Measurements from ENCODE around the gene HSF2BP.

HSF2BP gene

GRCh38 chr21:43604505-43605204 is 54.6 kb downstream of the HSF2BP start:
- DNase-seq: no peak
- Histone ChIP-seq H3K27me3 (no peaks in the 10 kb centered on the region), H3K4me3 (ENCODE audit: low read depth, low read length) (no peak overlapping the region), H3K4me1 (peaks cover 13% of the 10 kb centered on the region; the same call in 1 of the 2 replicates), H3K9me3 (no peaks in the 10 kb centered on the region), H3K36me3 (no peaks in the 10 kb centered on the region)
- TF ChIP-seq CTCF (IDR thresholded peaks at IDR 0.05; ENCODE audit: low read depth, low read length): no peak

- TF ChIP-seq CTCF (IDR thresholded peaks at IDR 0.05; ENCODE audit: low read depth, low read length): no peak
- Histone ChIP-seq H3K36me3 (no peaks in the 10 kb centered on the region), H3K27me3 (no peaks in the 10 kb centered on the region), H3K4me1 (peaks cover 10% of the 10 kb centered on the region; the same call in 1 of the 2 replicates), H3K4me3 (ENCODE audit: low read depth, low read length) (no peak overlapping the region), H3K9me3 (no peaks in the 10 kb centered on the region)
- DNase-seq: peak; percentile 30
These were observed 55.4 kb downstream of the HSF2BP start for GRCh38 chr21:43603641-43604504.

GRCh38 chr21:43603233-43603626 is 56.1 kb downstream of the HSF2BP start:
- no peak for TF ChIP-seq CTCF (IDR thresholded peaks at IDR 0.05; ENCODE audit: low read depth, low read length)

GRCh38 chr21:43602266-43603232 is 56.7 kb downstream of the HSF2BP start:
- no peak for TF ChIP-seq CTCF (IDR thresholded peaks at IDR 0.05; ENCODE audit: low read depth, low read length)
- Histone ChIP-seq H3K27me3 (no peaks in the 10 kb centered on the region), H3K9me3 (no peaks in the 10 kb centered on the region), H3K4me1 (peaks cover 8% of the 10 kb centered on the region; the same call in 1 of the 2 replicates), H3K4me3 (ENCODE audit: low read depth, low read length) (no peak overlapping the region), H3K36me3 (no peaks in the 10 kb centered on the region)
- no peak for DNase-seq

More at GRCh38 chr21:43603233-43603626, 56.1 kb downstream of the HSF2BP start:
- H3K27me3 ChIP-seq: no peaks in the 10 kb centered on the region
- H3K36me3 ChIP-seq: no peaks in the 10 kb centered on the region
- H3K9me3 ChIP-seq: no peaks in the 10 kb centered on the region
- H3K4me3 ChIP-seq (ENCODE audit: low read depth, low read length): no peak overlapping the region
- peaks cover 8% of the 10 kb centered on the region; the same call in 1 of the 2 replicates for H3K4me1 ChIP-seq
- no peak for DNase-seq

- H3K9me3 ChIP-seq: no peaks in the 10 kb centered on the region; the same call in 1 of the 2 replicates
- TF ChIP-seq CTCF (IDR thresholded peaks at IDR 0.05; ENCODE audit: low read depth, low read length): no peak
- no peaks in the 10 kb centered on the region for H3K27me3 ChIP-seq
- no peaks in the 10 kb centered on the region for H3K36me3 ChIP-seq
- peak; percentile 27 for DNase-seq
- no peak overlapping the region for H3K4me3 ChIP-seq (ENCODE audit: low read depth, low read length)
- H3K4me1 ChIP-seq: peaks cover 13% of the 10 kb centered on the region
These were observed 58.5 kb downstream of the HSF2BP start for GRCh38 chr21:43600642-43601402.
